Hepatocyte (in vitro differentiated cells): ENCODE results near the gene EFNA2. TPM values are rescaled to one million over a fixed set of nuclear protein-coding genes. Genes with fewer than 3 reads are reported as not detected.

Experiments used
- DNase-seq: peaks from one replicate; pipeline ENCODE4 v3.0.0-alpha.2; 2016; ENCODE audit warnings: low spot score
- H2AFZ ChIP-seq: fragments of 200-600 bp; sonication (generic); 2 replicates; pipeline ENCODE4 v1.6.0; 2016; ENCODE audit warnings: antibody characterized with exemption, mild to moderate bottlenecking
- H3K27ac ChIP-seq: fragments of 200-600 bp; sonication (generic); 2 replicates; pipeline ENCODE4 v1.5.1; 2016; ENCODE audit warnings: mild to moderate bottlenecking
- H3K27me3 ChIP-seq: fragments of 200-600 bp; sonication (generic); 2 replicates; pipeline ENCODE4 v1.6.1; 2016
- H3K36me3 ChIP-seq: fragments of 200-600 bp; sonication (generic); replicated peaks from 2 replicates; pipeline ENCODE4 v1.5.1; 2016; ENCODE audit warnings: low read depth; ENCODE audit not compliant: insufficient read depth
- H3K4me1 ChIP-seq: fragments of 200-600 bp; sonication (generic); 2 replicates; pipeline ENCODE4 v1.5.1; 2016; ENCODE audit warnings: mild to moderate bottlenecking, moderate library complexity; ENCODE audit not compliant: insufficient read depth
- H3K4me2 ChIP-seq: fragments of 200-600 bp; sonication (generic); 2 replicates; pipeline ENCODE4 v1.6.0; 2016
- H3K4me3 ChIP-seq: fragments of 200-600 bp; sonication (generic); 2 replicates; pipeline ENCODE4 v1.5.1; 2016; ENCODE audit warnings: mild to moderate bottlenecking
- H3K79me2 ChIP-seq: fragments of 200-600 bp; sonication (generic); 2 replicates; pipeline ENCODE4 v1.6.0; 2017; ENCODE audit warnings: mild to moderate bottlenecking
- H3K9me2 ChIP-seq: fragments of 200-600 bp; sonication (generic); replicated peaks from 2 replicates; pipeline ENCODE4 v1.6.0; 2017; ENCODE audit warnings: mild to moderate bottlenecking; ENCODE audit not compliant: insufficient read depth
- H3K9me3 ChIP-seq: fragments of 200-600 bp; sonication (generic); 2 replicates; pipeline ENCODE4 v1.5.1; 2016; ENCODE audit warnings: low read depth, mild to moderate bottlenecking
- H4K20me1 ChIP-seq: fragments of 200-600 bp; sonication (generic); 2 replicates; pipeline ENCODE4 v1.6.0; 2016; ENCODE audit warnings: mild to moderate bottlenecking; ENCODE audit not compliant: insufficient read depth, poor library complexity, severe bottlenecking
- EZH2 ChIP-seq: fragments of 200-600 bp; sonication (generic); IDR thresholded peaks from 2 replicates; pipeline ENCODE4 v1.6.1; 2016; ENCODE audit warnings: antibody characterized with exemption, mild to moderate bottlenecking, borderline replicate concordance
- EZH2phosphoT487 ChIP-seq: fragments of 200-600 bp; sonication (generic); IDR thresholded peaks from one replicate; pipeline ENCODE4 v1.6.1; 2018; ENCODE audit warnings: antibody characterized with exemption, mild to moderate bottlenecking, low read depth, moderate library complexity; ENCODE audit not compliant: unreplicated experiment, severe bottlenecking
- WGBS: methylation state at CpG from one replicate; pipeline ENCODE4 v1.1.6; 2016; ENCODE audit warnings: low lambda C conversion rate; ENCODE audit errors: missing lambda C conversion rate; 5-methylcytosine and 5-hydroxymethylcytosine counted together
- polyA plus RNA-seq: library from polyadenylated mRNA; unstranded; fragments of >200 nt; fragmentation: Nextera tagmentation; extraction: Ambion mirVana; gene quantifications from 2 replicates; pipeline ENCODE4 v1.2.1, GENCODE V29; 2016
- total RNA-seq: library from RNA; depleted of rRNA; stranded (reverse); fragments of >200 nt; gene quantifications from 2 replicates; pipeline ENCODE4 v1.2.3, GENCODE V29; 2014
- TF ChIP-seq, protein P1 (sequence below): fragments of 200-600 bp; sonication (generic); IDR thresholded peaks from 2 replicates; pipeline ENCODE4 v1.5.1; 2016; ENCODE audit warnings: antibody characterized with exemption, mild to moderate bottlenecking; ENCODE audit not compliant: poor library complexity

EFNA2 gene
- total and polyA plus RNA-seq, 2 experiments from 2014 or later, result 1.3 to 14.2 TPM

DNA sequence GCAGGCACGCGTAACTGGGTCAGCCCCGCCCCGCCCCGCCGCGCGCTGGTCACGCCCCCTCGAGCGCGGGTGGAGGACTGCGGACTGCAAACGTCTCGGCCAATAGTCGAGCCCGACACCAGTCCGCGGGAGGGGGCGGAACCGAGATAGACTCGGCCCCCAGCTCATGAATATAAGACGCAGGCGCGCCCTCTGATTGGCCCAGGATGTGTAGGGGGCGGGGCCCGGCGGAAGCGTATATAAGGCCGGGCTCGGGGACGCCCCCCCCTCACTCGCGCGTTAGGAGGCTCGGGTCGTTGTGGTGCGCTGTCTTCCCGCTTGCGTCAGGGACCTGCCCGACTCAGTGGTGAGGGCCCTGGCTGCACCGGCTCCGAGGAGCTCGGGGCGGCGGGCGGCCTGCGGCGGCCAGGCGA, 16.6 kb upstream of the EFNA2 start, which contains the start of gene CIRBP:
TSS of gene CIRBP (plus strand) at position 268 of the 413 bp plus-strand sequence. CDS start 1,602 bp downstream, outside the sequence.
- peaks cover 58% of the 10 kb centered on the region for H3K4me1 ChIP-seq
- no peaks in the 10 kb centered on the region for H3K27me3 ChIP-seq
- H4K20me1 ChIP-seq, result peaks cover 42% of the 10 kb centered on the region
- TF ChIP-seq, protein P1, sequence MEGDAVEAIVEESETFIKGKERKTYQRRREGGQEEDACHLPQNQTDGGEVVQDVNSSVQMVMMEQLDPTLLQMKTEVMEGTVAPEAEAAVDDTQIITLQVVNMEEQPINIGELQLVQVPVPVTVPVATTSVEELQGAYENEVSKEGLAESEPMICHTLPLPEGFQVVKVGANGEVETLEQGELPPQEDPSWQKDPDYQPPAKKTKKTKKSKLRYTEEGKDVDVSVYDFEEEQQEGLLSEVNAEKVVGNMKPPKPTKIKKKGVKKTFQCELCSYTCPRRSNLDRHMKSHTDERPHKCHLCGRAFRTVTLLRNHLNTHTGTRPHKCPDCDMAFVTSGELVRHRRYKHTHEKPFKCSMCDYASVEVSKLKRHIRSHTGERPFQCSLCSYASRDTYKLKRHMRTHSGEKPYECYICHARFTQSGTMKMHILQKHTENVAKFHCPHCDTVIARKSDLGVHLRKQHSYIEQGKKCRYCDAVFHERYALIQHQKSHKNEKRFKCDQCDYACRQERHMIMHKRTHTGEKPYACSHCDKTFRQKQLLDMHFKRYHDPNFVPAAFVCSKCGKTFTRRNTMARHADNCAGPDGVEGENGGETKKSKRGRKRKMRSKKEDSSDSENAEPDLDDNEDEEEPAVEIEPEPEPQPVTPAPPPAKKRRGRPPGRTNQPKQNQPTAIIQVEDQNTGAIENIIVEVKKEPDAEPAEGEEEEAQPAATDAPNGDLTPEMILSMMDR, result no peak
- TF ChIP-seq EZH2, result no peak
- no peaks in the 10 kb centered on the region for H3K9me2 ChIP-seq
- H3K36me3 ChIP-seq, result peaks cover 4% of the 10 kb centered on the region
- H3K4me2 ChIP-seq, result peak within 1 kb of the TSS; percentile 98
- H3K9me3 ChIP-seq, result no peaks in the 10 kb centered on the region
- DNase-seq, result peak; percentile 100
- no peak within 1 kb of the TSS for H2AFZ ChIP-seq
- peaks cover 62% of the 10 kb centered on the region for H3K79me2 ChIP-seq
- 0% methylated on average over 28 of the region's 50 CpGs for WGBS
- peak within 1 kb of the TSS; percentile 83 for H3K4me3 ChIP-seq
- peak within 1 kb of the TSS; percentile 93 for H3K27ac ChIP-seq

DNA sequence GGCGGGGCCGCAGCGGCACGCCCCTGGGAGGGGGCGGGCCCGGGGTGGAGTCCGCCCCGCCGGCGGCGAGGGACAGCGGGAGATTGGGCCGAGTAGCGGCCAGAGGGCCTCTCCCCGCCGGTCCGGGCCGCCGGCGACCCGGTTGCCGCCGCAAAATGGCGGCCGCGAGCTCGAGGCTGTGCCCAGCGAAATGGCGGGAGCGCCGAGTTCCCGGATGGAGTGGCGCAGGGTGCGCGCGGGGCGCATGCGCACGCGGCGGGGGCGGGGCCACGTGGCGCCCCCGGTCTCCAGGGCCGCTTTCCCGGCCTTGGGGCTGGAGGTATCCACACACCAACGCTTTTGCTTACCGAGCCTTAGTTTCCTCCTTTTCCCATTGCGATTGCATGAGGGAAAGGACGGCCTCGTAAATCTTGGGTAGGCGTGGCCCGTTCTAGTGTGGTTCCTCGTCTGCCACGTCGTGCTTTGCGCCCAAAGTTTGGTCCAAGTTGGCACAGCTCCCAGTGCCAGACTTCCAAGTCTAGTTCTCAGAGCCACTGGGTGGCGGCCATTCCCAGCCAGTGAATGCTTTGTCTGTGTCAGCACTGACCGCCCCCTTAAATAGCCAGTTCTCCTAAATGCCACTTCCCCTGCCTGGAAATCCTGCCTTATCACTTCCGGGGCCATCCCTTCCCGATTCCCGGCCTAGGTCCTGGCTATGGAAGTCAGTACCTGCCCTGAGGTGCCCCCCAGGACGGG, 16.0 kb upstream of the EFNA2 start:
- Histone ChIP-seq H4K20me1 (peaks cover 46% of the 10 kb centered on the region), H3K4me1 (peaks cover 60% of the 10 kb centered on the region), H3K79me2 (peaks cover 67% of the 10 kb centered on the region)

DNA sequence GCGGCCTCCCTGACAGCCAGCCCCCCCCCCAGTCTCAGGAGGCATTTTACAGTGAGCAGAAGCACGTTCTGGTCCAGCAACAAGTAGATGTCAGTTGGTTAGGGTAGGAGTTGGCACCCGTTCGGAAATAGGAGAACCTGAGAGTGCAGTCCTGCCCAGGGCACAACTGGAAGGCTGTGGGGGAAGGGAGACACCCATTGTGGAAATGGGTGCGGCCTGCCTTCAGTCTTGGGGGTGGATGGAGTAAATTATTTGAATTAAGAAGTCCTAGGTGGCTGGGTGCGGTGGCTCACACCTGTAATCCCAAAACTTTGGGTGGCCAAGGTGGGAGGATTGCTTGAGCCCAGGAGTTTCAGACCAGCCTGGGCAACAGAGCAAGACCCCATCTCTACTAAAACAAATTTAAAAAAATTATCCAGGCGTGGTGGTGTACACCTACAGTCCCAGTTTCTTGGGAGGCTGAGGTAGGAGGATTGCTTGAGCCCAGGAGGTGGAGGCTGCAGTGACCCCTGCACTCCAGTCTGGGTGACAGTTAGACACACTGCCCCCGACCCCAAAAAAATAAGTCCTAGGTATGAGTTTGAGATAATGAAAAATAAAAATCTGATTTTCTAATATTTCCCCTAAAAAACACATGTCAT, 15.3 kb upstream of the EFNA2 start:
- DNase-seq, result no peak
- Histone ChIP-seq H3K27ac (peak overlapping the region; percentile 93), H3K9me2 (no peaks in the 10 kb centered on the region), H3K9me3 (no peaks in the 10 kb centered on the region), H3K4me3 (peak overlapping the region; percentile 83), H2AFZ (no peak overlapping the region), H3K27me3 (no peaks in the 10 kb centered on the region), H3K4me1 (peaks cover 59% of the 10 kb centered on the region), H3K79me2 (peaks cover 71% of the 10 kb centered on the region), H3K4me2 (peak overlapping the region; percentile 98), H4K20me1 (peaks cover 50% of the 10 kb centered on the region), H3K36me3 (peaks cover 5% of the 10 kb centered on the region)
- WGBS, result 62% methylated on average over 7 of the region's 8 CpGs
- no peak for TF ChIP-seq EZH2
- TF ChIP-seq EZH2phosphoT487, result no peak
- TF ChIP-seq, protein P1, result no peak

More for the DNA sequence above, 16.0 kb upstream of the EFNA2 start:
- H3K4me2 ChIP-seq, result peak overlapping the region; percentile 98
- DNase-seq, result peak; percentile 94
- H3K4me3 ChIP-seq, result peak overlapping the region; percentile 83
- TF ChIP-seq EZH2phosphoT487, result no peak
- TF ChIP-seq, protein P1, result peak; percentile 14
- peak overlapping the region; percentile 93 for H3K27ac ChIP-seq
- no peaks in the 10 kb centered on the region for H3K9me3 ChIP-seq
- H3K27me3 ChIP-seq, result no peaks in the 10 kb centered on the region
- no peak overlapping the region for H2AFZ ChIP-seq
- H3K36me3 ChIP-seq, result peaks cover 5% of the 10 kb centered on the region
- no peaks in the 10 kb centered on the region for H3K9me2 ChIP-seq
- WGBS, result 3% methylated on average over 49 of the region's 64 CpGs
